Measurements from ENCODE around the gene PIK3R3. TPM values are rescaled to one million over a fixed set of nuclear protein-coding genes. Genes with fewer than 3 reads are reported as not detected.

PIK3R3 gene
- total and polyA plus RNA-seq, 7 donors = 2.4 to 11.6 (median 7.0) TPM

DNA sequence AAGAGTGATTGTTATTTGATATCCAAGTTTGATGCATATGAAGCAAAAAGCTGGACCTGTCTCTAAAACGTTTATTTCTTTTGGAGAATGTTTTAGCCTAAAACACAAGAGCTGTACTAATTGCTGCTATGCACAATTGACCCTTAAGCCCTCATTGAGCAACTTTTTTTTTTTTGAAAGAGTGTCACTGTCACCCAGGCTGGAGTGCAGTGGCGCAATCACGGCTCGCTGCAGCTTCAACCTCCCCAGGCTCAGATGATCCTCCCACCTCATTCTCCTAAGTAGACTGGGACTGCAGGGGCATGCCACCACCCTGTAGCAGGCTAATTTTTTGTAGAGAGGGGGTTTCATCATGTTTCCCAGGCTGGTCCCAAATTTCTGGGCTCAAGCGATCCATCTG, 129.1 kb downstream of the PIK3R3 start:
- peaks cover 0 to 16% (median 15%) of the 10 kb centered on the region in 4 donors for H3K4me1 ChIP-seq
- intact Hi-C loops (cut with DNase I) = no loop called here
- no peak overlapping the region for H3K4me3 ChIP-seq
- 91% methylated on average over 5 of the region's 5 CpGs for WGBS, 2 donors
- no peaks in the 10 kb centered on the region for H3K27me3 ChIP-seq
- TF ChIP-seq, protein P1, sequence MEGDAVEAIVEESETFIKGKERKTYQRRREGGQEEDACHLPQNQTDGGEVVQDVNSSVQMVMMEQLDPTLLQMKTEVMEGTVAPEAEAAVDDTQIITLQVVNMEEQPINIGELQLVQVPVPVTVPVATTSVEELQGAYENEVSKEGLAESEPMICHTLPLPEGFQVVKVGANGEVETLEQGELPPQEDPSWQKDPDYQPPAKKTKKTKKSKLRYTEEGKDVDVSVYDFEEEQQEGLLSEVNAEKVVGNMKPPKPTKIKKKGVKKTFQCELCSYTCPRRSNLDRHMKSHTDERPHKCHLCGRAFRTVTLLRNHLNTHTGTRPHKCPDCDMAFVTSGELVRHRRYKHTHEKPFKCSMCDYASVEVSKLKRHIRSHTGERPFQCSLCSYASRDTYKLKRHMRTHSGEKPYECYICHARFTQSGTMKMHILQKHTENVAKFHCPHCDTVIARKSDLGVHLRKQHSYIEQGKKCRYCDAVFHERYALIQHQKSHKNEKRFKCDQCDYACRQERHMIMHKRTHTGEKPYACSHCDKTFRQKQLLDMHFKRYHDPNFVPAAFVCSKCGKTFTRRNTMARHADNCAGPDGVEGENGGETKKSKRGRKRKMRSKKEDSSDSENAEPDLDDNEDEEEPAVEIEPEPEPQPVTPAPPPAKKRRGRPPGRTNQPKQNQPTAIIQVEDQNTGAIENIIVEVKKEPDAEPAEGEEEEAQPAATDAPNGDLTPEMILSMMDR (IDR thresholded peaks at IDR 0.05) = no peak
- no peak for TF ChIP-seq POLR2A (IDR thresholded peaks at IDR 0.05)
- TF ChIP-seq EP300 (IDR thresholded peaks at IDR 0.05) = no peak
- no peak for TF ChIP-seq POLR2AphosphoS5 (IDR thresholded peaks at IDR 0.05)
- H3K36me3 ChIP-seq = peaks cover 0 to 21% (median 4%) of the 10 kb centered on the region in 4 donors
- H3K9me3 ChIP-seq = no peaks in the 10 kb centered on the region
- H3K27ac ChIP-seq = no peak overlapping the region
- DNase-seq = no peak

DNA sequence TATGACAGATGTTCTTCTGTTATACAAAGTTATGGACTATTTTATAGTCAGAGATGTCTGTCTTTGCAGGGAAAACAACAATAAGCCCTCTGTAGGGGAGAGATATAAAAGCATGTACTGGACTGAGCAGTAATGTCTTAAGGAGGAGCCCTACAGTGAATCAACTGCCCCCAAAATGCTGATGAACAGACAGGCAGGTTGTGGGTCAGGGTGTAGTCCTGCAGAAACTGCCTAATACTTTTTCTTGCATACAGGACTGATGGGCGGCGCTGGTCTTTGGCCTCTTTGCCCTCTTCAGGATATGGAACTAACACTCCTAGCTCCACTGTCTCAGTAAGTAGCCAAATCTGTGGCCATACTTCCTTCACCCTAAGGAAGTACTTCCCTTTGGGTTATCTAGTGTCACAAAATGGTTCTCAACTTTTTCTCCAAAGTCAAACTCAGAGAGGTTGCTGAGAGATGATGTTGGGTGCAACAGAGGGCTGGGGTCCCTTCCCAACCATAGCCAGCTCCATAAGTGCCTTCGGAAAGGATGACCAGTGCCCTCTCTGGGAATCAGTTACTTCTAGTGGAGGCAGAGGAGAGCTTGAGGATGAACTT, 129.8 kb downstream of the PIK3R3 start:
- intact Hi-C loops (cut with DNase I) = no loop called here
- no peaks in the 10 kb centered on the region for H3K9me3 ChIP-seq
- peaks cover 0 to 14% (median 0%) of the 10 kb centered on the region in 4 donors for H3K36me3 ChIP-seq
- H3K4me3 ChIP-seq = no peak overlapping the region
- H3K27me3 ChIP-seq = no peaks in the 10 kb centered on the region
- DNase-seq = no peak
- peaks cover 0 to 16% (median 15%) of the 10 kb centered on the region in 4 donors for H3K4me1 ChIP-seq
- TF ChIP-seq POLR2AphosphoS5 (IDR thresholded peaks at IDR 0.05) (no peak), EP300 (IDR thresholded peaks at IDR 0.05) (no peak), POLR2A (IDR thresholded peaks at IDR 0.05) (no peak)
- TF ChIP-seq, protein P1 (IDR thresholded peaks at IDR 0.05) = no peak
- whole genome bisulfite sequencing, 2 donors = 96 to 99% methylated on average over 3 of the region's 3 CpGs
- no peak overlapping the region for H3K27ac ChIP-seq

DNA sequence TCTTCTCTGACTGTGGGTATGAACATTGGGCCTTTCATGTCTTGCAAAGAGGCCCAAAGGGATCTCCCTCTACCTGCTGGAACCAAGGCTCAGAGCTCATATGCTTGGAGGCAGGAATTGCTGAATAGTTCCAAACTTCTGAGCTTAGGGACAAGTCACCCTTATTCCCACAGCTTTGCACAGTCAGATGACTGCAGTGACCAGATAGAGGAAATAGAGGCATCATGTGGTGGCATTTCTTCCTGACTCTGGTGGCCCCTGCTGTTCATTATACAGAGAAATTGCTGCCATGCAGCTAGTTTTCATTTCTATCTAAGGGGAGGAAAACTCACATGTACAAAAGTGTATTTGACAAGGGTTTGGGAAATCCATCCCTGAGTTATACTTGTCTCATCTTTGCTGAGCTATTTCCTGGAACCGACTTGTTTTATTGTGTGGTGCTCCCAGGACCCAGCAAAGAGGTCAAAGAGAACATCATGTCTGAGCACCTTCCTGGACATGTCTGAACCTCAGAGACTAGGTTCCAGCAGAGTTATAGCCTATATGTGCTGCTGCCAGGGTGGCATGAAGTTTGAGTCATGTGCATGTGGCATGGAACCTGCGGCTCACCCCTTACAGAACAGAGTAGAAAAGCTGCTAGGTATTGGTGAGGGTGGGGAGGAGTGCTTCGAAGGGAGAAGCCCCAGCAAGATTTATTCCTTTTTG, 131.2 kb downstream of the PIK3R3 start:
- Histone ChIP-seq H3K9me3 (no peaks in the 10 kb centered on the region), H3K4me1 (peaks cover 0 to 11% (median 10%) of the 10 kb centered on the region in 4 donors), H3K27me3 (no peaks in the 10 kb centered on the region), H3K27ac (no peak overlapping the region), H3K4me3 (no peak overlapping the region), H3K36me3 (peaks cover 0 to 2% (median 0%) of the 10 kb centered on the region in 4 donors)
- 76 to 89% methylated on average over 3 of the region's 3 CpGs for WGBS, 2 donors
- intact Hi-C loops (cut with DNase I) = no loop called here
- no peak for TF ChIP-seq POLR2A (IDR thresholded peaks at IDR 0.05)
- TF ChIP-seq, protein P1 (IDR thresholded peaks at IDR 0.05) = no peak
- TF ChIP-seq EP300 (IDR thresholded peaks at IDR 0.05) = no peak
- TF ChIP-seq POLR2AphosphoS5 (IDR thresholded peaks at IDR 0.05) = no peak
- DNase-seq = no peak

DNA sequence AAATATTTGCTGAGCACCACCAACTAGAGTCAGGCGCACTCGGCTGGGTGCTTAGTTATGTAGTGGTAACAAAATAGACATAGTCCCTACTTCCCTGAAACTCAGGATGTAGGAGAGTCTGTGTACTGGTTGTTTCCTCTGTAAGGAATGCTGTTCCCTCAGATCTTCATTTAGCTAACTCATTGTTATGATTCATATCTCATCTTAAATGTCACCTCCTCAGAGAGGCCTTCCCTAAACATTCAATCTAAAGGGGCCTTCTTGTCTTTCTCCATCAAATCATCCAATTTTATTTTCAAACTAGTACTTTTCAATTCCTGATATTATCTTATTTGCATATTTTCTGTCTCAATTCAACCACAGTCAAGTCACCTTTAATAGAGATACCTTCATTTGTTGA, 132.9 kb downstream of the PIK3R3 start:
- TF ChIP-seq POLR2A (IDR thresholded peaks at IDR 0.05) (no peak), EP300 (IDR thresholded peaks at IDR 0.05) (no peak), POLR2AphosphoS5 (IDR thresholded peaks at IDR 0.05) (no peak)
- TF ChIP-seq, protein P1 (IDR thresholded peaks at IDR 0.05) = no peak
- intact Hi-C loops (cut with DNase I) = no loop called here
- Histone ChIP-seq H3K4me3 (no peak overlapping the region), H3K4me1 (no peaks in the 10 kb centered on the region), H3K27me3 (no peaks in the 10 kb centered on the region), H3K9me3 (no peaks in the 10 kb centered on the region), H3K36me3 (no peaks in the 10 kb centered on the region), H3K27ac (no peak overlapping the region)
- 96 to 98% methylated on average over 2 of the region's 2 CpGs for WGBS, 2 donors
- no peak for DNase-seq
